Cortex of kidney (tissue), 1 donor: Measurements from ENCODE around the gene LY6G5B.

ENCODE experiments used
- DNase-seq: peaks from one replicate; lab custom pipeline; 2025; lab: John Stamatoyannopoulos, UW

LY6G5B gene

GRCh38 chr6:31663126-31663960 lies 6.4 kb upstream of the LY6G5B start:
- no peak for DNase-seq

GRCh38 chr6:31663961-31664789 lies 5.6 kb upstream of the LY6G5B start:
- DNase-seq: no peak

- no peak for DNase-seq
Observed at GRCh38 chr6:31664790-31665500, 4.8 kb upstream of the LY6G5B start, which contains the start of gene GPANK1. Gene GPANK1, minus strand, starts transcription at chr6:31664997. Its CDS starts 519 bp downstream, at chr6:31664478.

- DNase-seq: peak; percentile 44
Observed at GRCh38 chr6:31665501-31666336, 4.1 kb upstream of the LY6G5B start, which contains the start of gene CSNK2B. Gene CSNK2B, plus strand, starts transcription at chr6:31666080. Its CDS starts 752 bp downstream, at chr6:31666832.

GRCh38 chr6:31666337-31666965 lies 3.3 kb upstream of the LY6G5B start:
- no peak for DNase-seq

- DNase-seq: no peak
Observed at GRCh38 chr6:31676322-31676903, 6.6 kb downstream of the LY6G5B start.

- DNase-seq: no peak
Observed at GRCh38 chr6:31676904-31677303, 7.1 kb downstream of the LY6G5B start.

GRCh38 chr6:31677955-31678354 lies 8.2 kb downstream of the LY6G5B start:
- DNase-seq: no peak

GRCh38 chr6:31680226-31681134 lies 10.7 kb downstream of the LY6G5B start, which contains the start of gene LY6G5C:
Gene LY6G5C, minus strand, starts transcription at chr6:31681067. Its CDS starts 694 bp downstream, at chr6:31680373.
- no peak for DNase-seq

GRCh38 chr6:31681135-31681671 lies 11.4 kb downstream of the LY6G5B start:
- no peak for DNase-seq

GRCh38 chr6:31683591-31683990 lies 13.8 kb downstream of the LY6G5B start:
- no peak for DNase-seq

- no peak for DNase-seq
Observed at GRCh38 chr6:31686483-31686882, 16.7 kb downstream of the LY6G5B start.

- no peak for DNase-seq
Observed at GRCh38 chr6:31687321-31687720, 17.5 kb downstream of the LY6G5B start.

GRCh38 chr6:31687860-31688693 lies 18.3 kb downstream of the LY6G5B start:
- no peak for DNase-seq

GRCh38 chr6:31689249-31690110 lies 19.7 kb downstream of the LY6G5B start:
- no peak for DNase-seq

GRCh38 chr6:31690231-31691077 lies 20.7 kb downstream of the LY6G5B start:
- no peak for DNase-seq
